Endodermal cell (in vitro differentiated cells): ENCODE measurements around the gene FGD6. TPM values are rescaled to one million over a fixed set of nuclear protein-coding genes. Genes with fewer than 3 reads are reported as not detected.
"Not testable (repeated sequence)": the region's sequence is repeated elsewhere in the genome, so short reads cannot be mapped to it uniquely, and the experiment has no call there.

Experiments used
- DNase-seq: peaks from one replicate; pipeline ENCODE4 v3.0.0-alpha.2; 2017
- H3K27ac ChIP-seq: 2 replicates; pipeline ENCODE4 v1.5.1; 2013; ENCODE audit warnings: mild to moderate bottlenecking, low read depth, low read length, moderate library complexity
- H3K27me3 ChIP-seq: 2 replicates; pipeline ENCODE4 v1.6.1; 2013; ENCODE audit warnings: mild to moderate bottlenecking, low read length, moderate library complexity; ENCODE audit not compliant: insufficient read depth, control insufficient read depth, poor library complexity, severe bottlenecking
- H3K36me3 ChIP-seq: 2 replicates; pipeline ENCODE4 v1.7.0; 2013; ENCODE audit warnings: mild to moderate bottlenecking, low read length, moderate library complexity; ENCODE audit not compliant: control insufficient read depth, insufficient read depth
- H3K4me1 ChIP-seq: one replicate; pipeline ENCODE4 v1.7.0; 2013; ENCODE audit warnings: low read length; ENCODE audit not compliant: control insufficient read depth, insufficient read depth
- H3K4me3 ChIP-seq: 2 replicates; pipeline ENCODE4 v1.5.1; 2013; ENCODE audit warnings: mild to moderate bottlenecking, low read length, moderate library complexity
- H3K9ac ChIP-seq: 2 replicates; pipeline ENCODE4 v1.6.1; 2013; ENCODE audit warnings: mild to moderate bottlenecking, low read length, moderate library complexity; ENCODE audit not compliant: poor library complexity, severe bottlenecking; ENCODE audit errors: extremely low read depth
- H3K9me3 ChIP-seq: 2 replicates; pipeline ENCODE4 v1.6.1; 2013; ENCODE audit warnings: mild to moderate bottlenecking, low read length, moderate library complexity; ENCODE audit not compliant: control insufficient read depth
- H3K27ac Mint-ChIP-seq: 2 replicates; pipeline ENCODE4 v1.8.0; 2020; ENCODE audit warnings: mixed read lengths
- H3K27me3 Mint-ChIP-seq: 2 replicates; pipeline ENCODE4 v1.8.0; 2021; ENCODE audit warnings: mild to moderate bottlenecking, mixed read lengths; ENCODE audit not compliant: insufficient read depth
- H3K36me3 Mint-ChIP-seq: 2 replicates; pipeline ENCODE4 v1.8.0; 2020; ENCODE audit warnings: low read depth, mixed read lengths
- H3K4me1 Mint-ChIP-seq: 2 replicates; pipeline ENCODE4 v1.8.0; 2020; ENCODE audit warnings: mixed read lengths
- H3K4me3 Mint-ChIP-seq: 2 replicates; pipeline ENCODE4 v1.8.0; 2020; ENCODE audit warnings: mild to moderate bottlenecking, moderate library complexity, mixed read lengths
- H3K9me3 Mint-ChIP-seq: 2 replicates; pipeline ENCODE4 v1.8.0; 2020; ENCODE audit warnings: mild to moderate bottlenecking, mixed read lengths
- WGBS, 2 experiments: methylation state at CpG; one replicate each; pipeline versions ENCODE4 v1.1.5 to v1.1.7; 2013; ENCODE audit warnings: missing lambda C conversion rate in 2 of 2, mixed read lengths in 1 of 2; ENCODE audit not compliant: insufficient coverage in 1 of 2, insufficient read length in 1 of 2; 5-methylcytosine and 5-hydroxymethylcytosine counted together
- total RNA-seq, 2 donors: library from RNA; stranded (reverse); fragmentation: NEBNext Ultra II Directional in 1 of 2; extraction: Animal tissue kit (Norgen Biotek cat#: 25700) in 1 of 2; gene quantifications; 2 replicates in 1 of 2; 3 replicates in 1 of 2; pipeline ENCODE4 v1.2.1, GENCODE V29; 2021
- TF ChIP-seq, protein P1 (sequence below): fragments of 200-600 bp; sonication (generic); conservative IDR thresholded peaks from 2 replicates; pipeline ENCODE4 v1.5.0; 2021; ENCODE audit warnings: antibody characterized with exemption, mild to moderate bottlenecking

The FGD6 gene
- total RNA-seq, 2 donors from 2014 or later = 95.3 to 124 TPM

DNA sequence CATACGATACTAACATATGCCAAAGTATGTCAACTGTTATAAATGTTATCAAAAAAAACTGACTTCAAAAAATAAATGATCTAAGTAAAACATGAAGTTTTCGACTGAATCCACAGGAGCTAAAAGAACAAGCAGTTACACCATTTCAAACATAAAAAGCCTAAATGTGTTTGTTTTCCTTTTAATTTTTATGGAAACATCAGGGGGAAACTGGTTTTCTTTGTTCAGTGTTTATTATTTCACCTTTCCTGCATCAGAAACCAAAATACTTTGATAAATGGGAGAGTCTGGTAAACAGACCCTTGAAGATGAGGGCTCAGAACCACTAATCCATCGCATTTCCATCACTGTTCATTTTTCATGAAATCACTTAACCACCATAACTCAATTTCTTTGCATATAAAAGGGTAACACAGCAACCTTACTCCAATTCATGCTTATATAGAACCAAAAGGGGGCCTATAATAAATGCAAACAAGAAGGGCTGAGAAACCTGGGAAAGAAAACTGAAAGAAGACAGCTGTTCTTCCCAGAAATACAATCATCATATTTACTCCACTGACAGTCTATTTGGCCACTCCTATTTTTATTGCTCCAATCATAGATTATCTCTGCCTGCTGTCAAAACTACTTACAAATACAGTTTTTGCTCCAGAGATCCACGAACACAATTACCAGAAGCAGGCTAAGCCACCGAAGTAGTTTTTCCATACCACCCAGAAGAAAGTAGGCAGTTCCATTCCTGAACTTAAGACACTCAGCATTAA is 17.0 kb downstream of the FGD6 start:
- Histone ChIP-seq H3K9ac (no peak overlapping the region), H3K36me3 (peaks cover 64% of the 10 kb centered on the region), H3K9me3 (no peaks in the 10 kb centered on the region), H3K4me1 (peaks cover 17% of the 10 kb centered on the region), H3K27ac (no peak overlapping the region), H3K4me3 (no peak overlapping the region), H3K27me3 (no peaks in the 10 kb centered on the region)
- Mint-ChIP-seq H3K4me1 (peaks cover 49% of the 10 kb centered on the region), H3K27me3 (no peaks in the 10 kb centered on the region), H3K36me3 (peaks cover 52% of the 10 kb centered on the region), H3K27ac (peak overlapping the region; percentile 65), H3K4me3 (no peak overlapping the region), H3K9me3 (no peaks in the 10 kb centered on the region)
- TF ChIP-seq, protein P1, sequence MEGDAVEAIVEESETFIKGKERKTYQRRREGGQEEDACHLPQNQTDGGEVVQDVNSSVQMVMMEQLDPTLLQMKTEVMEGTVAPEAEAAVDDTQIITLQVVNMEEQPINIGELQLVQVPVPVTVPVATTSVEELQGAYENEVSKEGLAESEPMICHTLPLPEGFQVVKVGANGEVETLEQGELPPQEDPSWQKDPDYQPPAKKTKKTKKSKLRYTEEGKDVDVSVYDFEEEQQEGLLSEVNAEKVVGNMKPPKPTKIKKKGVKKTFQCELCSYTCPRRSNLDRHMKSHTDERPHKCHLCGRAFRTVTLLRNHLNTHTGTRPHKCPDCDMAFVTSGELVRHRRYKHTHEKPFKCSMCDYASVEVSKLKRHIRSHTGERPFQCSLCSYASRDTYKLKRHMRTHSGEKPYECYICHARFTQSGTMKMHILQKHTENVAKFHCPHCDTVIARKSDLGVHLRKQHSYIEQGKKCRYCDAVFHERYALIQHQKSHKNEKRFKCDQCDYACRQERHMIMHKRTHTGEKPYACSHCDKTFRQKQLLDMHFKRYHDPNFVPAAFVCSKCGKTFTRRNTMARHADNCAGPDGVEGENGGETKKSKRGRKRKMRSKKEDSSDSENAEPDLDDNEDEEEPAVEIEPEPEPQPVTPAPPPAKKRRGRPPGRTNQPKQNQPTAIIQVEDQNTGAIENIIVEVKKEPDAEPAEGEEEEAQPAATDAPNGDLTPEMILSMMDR = no peak
- DNase-seq = no peak
- WGBS, 2 experiments = 88% methylated on average over 5 of the region's 5 CpGs; no CpG with 5 or more reads in 1 of the 2 experiments

DNA sequence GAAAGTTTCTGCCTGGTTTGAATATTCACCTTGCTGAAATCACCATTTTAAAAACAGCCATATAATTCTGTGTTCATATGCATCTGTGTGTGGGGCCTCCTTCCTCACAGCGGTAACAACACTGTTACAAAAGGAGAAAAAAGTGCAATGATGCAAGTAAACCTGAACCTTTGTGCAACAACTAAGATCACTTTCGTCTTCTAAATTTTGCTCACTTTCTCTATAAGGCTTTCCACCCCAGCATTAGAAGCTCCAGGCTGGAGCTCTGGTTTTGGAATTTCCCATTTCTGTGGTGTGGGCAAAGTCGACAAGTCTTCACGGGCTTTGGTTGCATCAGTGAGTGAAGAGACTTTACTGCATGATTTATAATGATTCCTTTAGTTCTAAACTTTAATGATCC is 18.4 kb downstream of the FGD6 start:
- H3K4me1 Mint-ChIP-seq = peaks cover 41% of the 10 kb centered on the region
- no peak overlapping the region for H3K9ac ChIP-seq
- no peaks in the 10 kb centered on the region for H3K9me3 Mint-ChIP-seq
- TF ChIP-seq, protein P1 = no peak
- H3K27ac Mint-ChIP-seq = peak overlapping the region; percentile 65
- H3K27me3 Mint-ChIP-seq = no peaks in the 10 kb centered on the region
- H3K36me3 ChIP-seq = peaks cover 56% of the 10 kb centered on the region
- WGBS, 2 experiments = 90 to 100% methylated on average over 1 to 4 of the region's 4 CpGs
- DNase-seq = no peak
- H3K4me1 ChIP-seq = peaks cover 7% of the 10 kb centered on the region
- no peak overlapping the region for H3K27ac ChIP-seq
- no peak overlapping the region for H3K4me3 ChIP-seq
- H3K9me3 ChIP-seq = no peaks in the 10 kb centered on the region
- peaks cover 45% of the 10 kb centered on the region for H3K36me3 Mint-ChIP-seq
- H3K4me3 Mint-ChIP-seq = no peak overlapping the region
- H3K27me3 ChIP-seq = no peaks in the 10 kb centered on the region

DNA sequence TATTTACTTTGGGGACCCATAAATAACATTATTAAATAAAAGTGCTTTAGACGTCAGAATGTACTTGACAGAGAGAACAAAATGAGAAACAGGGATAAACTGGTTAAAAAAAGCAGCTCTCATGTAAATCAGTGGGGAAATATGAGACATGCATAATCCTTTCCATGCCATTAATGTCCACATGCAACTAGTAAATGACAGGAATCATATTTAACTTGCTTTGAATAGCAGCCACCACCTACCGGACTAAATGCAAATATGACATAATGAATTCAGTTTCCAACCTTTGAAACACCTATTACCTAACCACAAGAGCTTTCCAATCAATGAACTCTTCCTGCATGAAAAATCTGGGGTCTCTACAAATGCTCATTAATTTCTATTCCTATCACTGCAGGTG is 19.6 kb downstream of the FGD6 start:
- H3K36me3 Mint-ChIP-seq = peaks cover 45% of the 10 kb centered on the region
- DNase-seq = no peak
- H3K9ac ChIP-seq = no peak overlapping the region
- H3K4me1 Mint-ChIP-seq = peaks cover 32% of the 10 kb centered on the region
- TF ChIP-seq, protein P1 = no peak
- no peaks in the 10 kb centered on the region for H3K9me3 ChIP-seq
- WGBS, 2 experiments = 94 to 95% methylated on average over 1 to 2 of the region's 2 CpGs
- no peak overlapping the region for H3K4me3 ChIP-seq
- no peak overlapping the region for H3K27ac ChIP-seq
- peaks cover 4% of the 10 kb centered on the region for H3K4me1 ChIP-seq
- H3K27me3 Mint-ChIP-seq = no peaks in the 10 kb centered on the region
- H3K36me3 ChIP-seq = peaks cover 50% of the 10 kb centered on the region
- no peak overlapping the region for H3K4me3 Mint-ChIP-seq
- H3K27ac Mint-ChIP-seq = no peak overlapping the region
- H3K27me3 ChIP-seq = no peaks in the 10 kb centered on the region
- no peaks in the 10 kb centered on the region for H3K9me3 Mint-ChIP-seq

DNA sequence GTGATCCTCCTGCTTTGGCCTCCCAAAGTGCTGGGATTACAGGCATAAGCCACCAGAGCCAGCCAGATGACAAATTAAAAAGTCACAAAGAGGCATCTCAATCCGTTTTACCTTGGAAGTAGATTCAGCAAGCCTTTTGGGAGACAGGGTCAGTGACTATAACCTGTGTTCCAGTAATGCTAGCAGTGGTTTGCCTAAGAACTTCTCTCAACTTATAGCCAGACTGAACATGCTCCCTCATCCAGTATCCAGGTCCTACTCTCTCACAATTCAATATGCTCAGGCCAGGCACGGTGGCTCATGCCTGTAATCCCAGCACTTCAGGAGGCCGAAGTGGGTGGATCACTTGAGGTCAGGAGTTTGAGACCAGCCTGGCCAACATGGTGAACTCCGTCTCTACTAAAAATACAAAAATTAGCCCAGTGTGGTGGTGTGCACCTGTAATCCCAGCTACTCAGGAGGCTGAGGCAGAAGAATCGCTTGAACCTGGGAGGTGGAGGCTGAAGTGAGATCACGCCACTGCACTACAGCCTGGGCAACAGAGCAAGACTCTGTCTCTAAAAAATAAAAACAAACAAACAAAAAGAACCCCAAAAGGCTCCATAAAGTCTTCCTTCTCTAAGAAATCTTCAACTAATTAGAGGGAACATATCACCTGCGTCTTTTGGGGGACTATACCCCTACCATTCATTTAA is 20.2 kb downstream of the FGD6 start:
- H3K36me3 ChIP-seq = peaks cover 52% of the 10 kb centered on the region
- not testable (repeated sequence) for H3K27ac Mint-ChIP-seq, H3K4me3 Mint-ChIP-seq, H3K27me3 Mint-ChIP-seq, DNase-seq, H3K27me3 ChIP-seq, H3K4me1 ChIP-seq, H3K9me3 Mint-ChIP-seq, H3K4me3 ChIP-seq, H3K27ac ChIP-seq, H3K9me3 ChIP-seq, H3K9ac ChIP-seq
- peaks cover 50% of the 10 kb centered on the region for H3K36me3 Mint-ChIP-seq
- H3K4me1 Mint-ChIP-seq = peaks cover 35% of the 10 kb centered on the region
- 86 to 94% methylated on average over 4 to 7 of the region's 7 CpGs for WGBS, 2 experiments
